DMS53 treated with DMSO at 0.1 percent for 48 hours (cell line): ENCODE data around the gene IRAK2.
"Not testable (repeated sequence)": the region's sequence is repeated elsewhere in the genome, so short reads cannot be mapped to it uniquely, and the experiment has no call there.

Experiments used
- DNase-seq: peaks from one replicate; lab custom pipeline; 2025; ENCODE audit not compliant: unreplicated experiment; lab: John Stamatoyannopoulos, UW

Gene IRAK2

DNA sequence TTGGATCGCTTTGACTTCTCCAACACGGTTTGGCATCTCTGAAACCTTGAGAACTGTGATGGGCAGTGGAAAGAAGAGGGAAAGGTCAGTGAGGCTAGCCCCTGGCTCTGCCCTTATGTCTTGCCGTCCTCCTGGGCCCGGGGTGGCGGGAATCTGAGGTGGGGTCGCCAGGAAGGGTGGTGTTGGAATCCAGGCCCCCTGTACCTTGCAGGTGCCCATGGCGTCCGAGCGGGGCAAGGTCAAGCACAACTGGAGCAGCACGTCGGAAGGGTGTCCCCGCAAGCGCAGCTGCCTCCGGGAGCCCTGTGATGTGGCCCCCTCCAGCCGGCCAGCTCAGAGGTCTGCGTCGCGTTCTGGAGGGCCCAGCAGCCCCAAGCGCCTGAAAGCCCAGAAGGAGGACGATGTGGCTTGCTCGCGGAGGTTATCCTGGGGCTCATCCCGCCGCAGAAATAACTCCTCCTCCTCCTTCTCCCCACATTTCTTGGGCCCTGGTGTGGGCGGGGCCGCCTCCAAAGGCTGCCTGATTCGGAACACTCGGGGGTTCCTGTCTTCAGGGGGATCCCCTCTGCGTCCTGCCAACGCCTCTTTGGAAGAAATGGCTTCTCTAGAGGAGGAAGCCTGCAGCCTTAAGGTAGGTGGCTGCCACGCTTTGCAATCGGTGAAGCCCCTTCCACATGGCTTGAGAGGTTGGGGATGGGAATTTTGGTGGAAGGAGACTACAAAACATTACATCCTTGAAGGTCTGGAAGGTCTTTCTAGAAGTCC is 84.4 kb downstream of the IRAK2 start:
- no peak for DNase-seq

DNA sequence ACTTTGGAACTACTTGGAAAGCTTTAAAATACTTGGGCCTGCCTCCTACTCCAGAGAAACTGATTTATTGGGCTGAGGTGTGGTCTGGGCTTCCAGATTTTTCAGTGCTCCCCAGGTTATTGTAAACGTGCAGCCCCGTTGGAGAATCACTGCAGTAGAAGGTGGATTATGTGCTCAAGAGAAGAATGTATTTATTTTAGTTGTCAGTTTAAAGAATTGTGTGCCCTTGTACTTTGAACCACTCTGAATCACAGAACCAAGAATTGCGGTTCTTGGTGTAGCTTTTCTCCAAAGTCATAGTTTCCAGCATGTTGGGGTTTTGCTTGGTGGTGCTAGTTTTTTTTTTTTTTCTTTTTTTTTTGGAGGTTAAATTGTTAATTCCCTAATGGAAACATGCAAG is 85.1 kb downstream of the IRAK2 start:
- DNase-seq, result no peak

DNA sequence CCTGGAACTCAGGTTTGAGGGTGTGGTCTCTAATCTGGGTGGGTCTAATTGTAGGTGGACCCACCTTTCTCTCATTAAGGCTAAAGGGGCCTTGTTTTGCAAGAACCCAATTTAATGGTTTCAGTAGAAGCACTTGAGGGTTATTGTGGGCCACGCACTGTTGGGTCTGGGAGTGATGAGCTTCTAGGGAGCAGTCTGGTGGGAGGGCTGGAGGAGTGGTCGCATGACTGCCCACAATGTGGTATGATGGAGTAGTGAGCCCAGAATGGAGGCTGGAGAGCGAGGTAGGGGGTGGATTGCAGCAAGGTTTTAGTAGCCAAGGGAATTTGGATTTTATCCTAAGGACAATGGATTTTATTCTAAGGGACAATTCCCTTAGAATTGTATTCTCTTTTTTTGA is 86.3 kb downstream of the IRAK2 start:
- DNase-seq, result no peak

GRCh38 chr3:10253731-10254130 is 89.0 kb downstream of the IRAK2 start:
- no peak for DNase-seq

GRCh38 chr3:10255835-10256234 is 91.1 kb downstream of the IRAK2 start:
- no peak for DNase-seq

DNA sequence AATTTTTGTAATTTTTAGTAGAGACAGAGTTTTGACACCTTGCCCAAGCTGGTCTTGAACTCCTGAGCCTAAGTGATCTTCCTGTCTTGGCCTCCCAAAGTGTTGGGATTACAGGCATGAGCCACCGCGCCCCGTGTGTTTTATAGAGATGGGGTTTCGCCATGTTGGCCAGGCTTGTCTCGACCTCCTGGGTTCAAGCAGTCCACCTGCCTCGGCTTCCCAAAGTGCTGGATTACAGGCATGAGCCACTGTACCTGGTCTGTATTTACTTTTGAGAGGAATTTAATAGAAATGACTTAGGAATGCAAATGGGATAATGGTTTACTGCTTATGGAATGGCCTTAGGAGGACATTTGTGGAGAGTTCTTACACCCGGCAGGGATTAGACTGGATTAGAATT is 94.3 kb downstream of the IRAK2 start:
- DNase-seq, result no peak

- no peak for DNase-seq
These were observed 95.1 kb downstream of the IRAK2 start for GRCh38 chr3:10259798-10260197.

DNA sequence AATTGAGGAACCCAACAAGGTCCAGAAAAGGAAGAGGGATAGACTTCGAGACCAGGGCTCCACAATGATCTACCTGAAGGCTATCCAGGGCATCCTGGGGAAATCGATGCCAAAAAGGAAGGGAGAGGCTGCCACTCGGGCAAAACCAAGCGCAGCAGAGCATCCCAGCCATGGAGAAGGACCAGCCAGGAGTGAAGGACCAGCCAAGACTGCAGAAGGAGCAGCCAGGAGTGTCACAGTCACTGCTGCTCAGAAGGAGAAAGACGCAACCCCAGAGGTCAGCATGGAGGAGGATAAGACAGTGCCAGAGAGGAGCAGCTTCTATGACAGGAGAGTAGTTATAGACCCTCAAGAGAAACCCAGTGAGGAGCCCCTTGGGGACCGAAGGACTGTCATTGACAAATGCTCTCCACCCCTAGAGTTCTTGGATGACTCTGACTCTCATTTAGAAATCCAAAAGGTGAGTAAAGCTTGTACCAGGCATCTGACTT is 95.5 kb downstream of the IRAK2 start:
- DNase-seq, result no peak

- DNase-seq, result no peak
These were observed 97.3 kb downstream of the IRAK2 start for GRCh38 chr3:10262027-10262426.

DNA sequence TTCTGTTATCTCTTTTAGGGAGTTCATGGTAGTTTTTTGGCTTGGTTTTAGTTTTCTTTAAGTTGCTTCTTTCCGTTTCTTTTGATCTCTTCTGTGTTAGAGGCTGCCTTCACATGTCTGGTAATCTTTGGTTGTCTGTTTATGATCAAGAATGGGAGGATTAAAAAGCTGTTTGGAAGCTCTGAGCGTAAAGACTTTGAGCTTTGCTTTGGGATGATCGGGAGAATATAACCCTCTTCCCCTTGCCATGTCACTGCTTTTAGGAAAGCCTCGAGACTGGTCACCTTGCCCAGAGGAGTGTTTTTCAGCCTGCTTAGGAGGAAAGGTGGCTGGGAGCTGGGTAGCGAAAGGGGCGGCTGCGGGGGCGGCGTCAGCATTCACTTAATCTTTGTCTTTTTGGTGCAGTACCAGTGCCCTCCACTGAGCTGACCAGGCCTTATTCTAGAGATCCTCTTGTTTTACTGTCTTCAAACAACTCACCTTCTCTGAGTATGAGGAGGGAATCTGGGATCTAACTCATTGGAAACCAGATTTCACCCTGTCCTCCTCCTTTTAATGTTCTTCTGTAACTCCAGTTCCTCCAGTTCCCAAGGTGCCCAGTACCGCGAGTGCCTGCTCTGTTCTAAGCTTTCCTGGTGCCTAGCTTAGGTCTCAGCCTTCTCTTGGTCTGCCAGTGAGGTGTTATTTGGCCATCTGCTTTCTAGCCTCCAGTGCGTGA is 99.1 kb downstream of the IRAK2 start:
- no peak for DNase-seq

DNA sequence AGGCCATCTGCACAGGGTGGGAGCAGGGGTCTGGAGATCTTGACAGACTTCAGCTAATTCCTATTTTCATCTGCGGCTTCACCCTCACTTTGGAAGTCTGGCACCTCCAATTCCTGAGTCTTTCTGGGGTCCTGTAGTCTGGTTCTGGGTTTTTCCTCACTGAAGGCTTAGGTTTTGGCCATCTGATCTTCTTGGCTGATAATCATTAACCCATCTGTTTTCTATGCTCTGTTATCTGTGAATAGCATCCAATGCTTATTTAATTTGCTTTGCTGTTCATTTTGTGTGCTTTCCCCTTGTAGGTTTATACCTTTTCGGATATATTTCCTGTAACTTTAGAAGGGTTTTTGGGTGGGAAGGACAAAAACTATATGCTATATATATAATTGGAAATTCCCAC is 101.1 kb downstream of the IRAK2 start:
- DNase-seq, result no peak

DNA sequence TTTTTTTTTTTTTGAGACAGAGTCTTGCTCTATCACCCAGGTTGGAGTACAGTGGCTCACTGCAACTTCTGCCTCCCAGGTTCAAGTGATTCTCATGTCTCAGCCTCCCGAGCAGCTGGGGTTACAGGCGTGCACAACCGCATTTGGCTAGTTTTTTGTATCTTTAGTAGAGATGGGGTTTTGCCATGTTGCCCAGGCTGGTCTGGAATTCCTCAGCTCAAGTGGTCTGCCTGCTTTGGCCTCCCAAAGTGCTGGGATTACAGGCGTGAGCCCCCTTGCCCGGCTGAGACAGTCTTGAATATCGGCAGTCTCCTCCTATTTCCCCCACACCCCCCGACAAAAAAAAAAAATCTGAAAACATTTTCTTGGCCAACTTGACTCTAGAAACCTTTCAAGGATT is 102.2 kb downstream of the IRAK2 start:
- not testable (repeated sequence) for DNase-seq

GRCh38 chr3:10268116-10268515 is 103.4 kb downstream of the IRAK2 start:
- no peak for DNase-seq

DNA sequence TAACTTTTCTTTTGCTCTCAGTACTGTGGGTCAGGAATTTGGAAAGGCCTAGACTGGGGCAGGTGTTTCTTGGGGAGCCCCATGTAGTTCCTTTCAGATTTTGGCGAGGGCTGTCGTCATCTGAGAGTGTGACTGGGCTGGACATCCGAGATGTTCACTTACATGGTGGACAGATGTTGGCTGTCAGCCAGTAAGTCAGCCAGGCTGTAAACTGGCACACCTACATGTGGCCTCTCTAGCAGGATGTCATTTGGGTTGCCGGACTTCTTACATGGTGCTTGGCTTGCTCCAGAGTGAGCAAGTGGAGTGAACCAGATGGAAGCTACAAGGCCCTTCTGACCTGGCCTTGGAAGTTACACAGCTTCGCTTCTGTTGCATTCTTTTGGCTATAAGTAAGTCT is 104.2 kb downstream of the IRAK2 start:
- DNase-seq, result no peak

DNA sequence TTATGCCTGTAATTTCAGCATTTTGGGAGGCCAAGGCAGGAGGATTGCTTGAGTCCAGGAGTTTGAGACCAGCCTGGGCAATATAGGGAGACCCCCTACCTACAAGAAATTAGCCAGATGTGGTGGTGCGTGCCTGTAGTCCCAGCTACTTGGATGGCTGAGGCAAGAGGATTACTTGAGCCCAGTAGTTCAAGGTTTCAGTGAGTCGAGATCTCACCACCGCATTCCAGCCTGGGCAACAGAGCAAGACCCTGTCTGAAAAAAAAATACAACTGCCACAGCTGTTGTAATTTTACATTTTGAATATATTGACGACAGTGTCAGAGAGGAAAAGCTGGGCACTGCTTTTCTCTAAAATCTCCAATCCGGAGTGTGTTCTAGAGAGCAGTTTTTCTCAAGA is 104.7 kb downstream of the IRAK2 start:
- DNase-seq, result no peak

GRCh38 chr3:10272476-10272875 is 107.8 kb downstream of the IRAK2 start:
- DNase-seq, result not testable (repeated sequence)

DNA sequence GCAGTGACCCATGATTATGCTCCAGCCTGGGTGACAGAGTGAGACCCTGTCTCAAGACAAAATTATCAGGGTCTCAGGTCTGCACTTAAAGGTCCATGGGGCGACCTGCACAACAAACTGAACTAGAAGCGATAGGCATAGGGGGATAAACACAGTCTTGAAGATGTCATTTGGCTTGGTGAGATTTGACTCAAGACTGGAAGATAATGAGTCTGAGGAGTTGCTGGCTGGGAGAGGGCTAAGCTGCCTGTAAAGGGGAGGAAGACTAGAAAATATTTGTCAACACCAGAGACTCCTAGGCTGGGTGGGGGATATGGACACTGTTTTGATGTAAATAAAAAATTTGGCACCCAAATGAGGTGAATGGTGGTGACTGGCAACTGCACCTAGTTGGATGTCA is 108.3 kb downstream of the IRAK2 start:
- no peak for DNase-seq

- DNase-seq, result no peak
These were observed 109.1 kb downstream of the IRAK2 start for GRCh38 chr3:10273702-10274305.

DNA sequence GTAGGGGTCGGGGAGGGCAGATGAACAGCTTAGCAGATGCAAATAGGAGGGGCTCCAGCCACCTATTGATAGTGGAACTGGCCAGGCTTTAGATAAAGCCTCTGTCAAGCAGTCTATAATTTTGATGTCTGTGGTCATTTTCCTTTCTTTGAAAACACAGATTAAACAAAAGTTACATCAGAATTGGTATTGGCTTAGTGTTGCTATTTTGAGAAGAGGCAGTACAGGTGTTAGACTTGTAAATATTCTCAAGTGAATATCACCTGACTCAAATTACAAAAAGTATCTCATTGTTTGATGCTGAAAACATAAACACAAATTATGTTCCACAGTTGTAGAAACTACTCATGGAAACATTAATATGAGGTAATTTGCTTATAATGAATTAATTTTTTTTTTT is 109.9 kb downstream of the IRAK2 start:
- DNase-seq, result peak; percentile 1

DNA sequence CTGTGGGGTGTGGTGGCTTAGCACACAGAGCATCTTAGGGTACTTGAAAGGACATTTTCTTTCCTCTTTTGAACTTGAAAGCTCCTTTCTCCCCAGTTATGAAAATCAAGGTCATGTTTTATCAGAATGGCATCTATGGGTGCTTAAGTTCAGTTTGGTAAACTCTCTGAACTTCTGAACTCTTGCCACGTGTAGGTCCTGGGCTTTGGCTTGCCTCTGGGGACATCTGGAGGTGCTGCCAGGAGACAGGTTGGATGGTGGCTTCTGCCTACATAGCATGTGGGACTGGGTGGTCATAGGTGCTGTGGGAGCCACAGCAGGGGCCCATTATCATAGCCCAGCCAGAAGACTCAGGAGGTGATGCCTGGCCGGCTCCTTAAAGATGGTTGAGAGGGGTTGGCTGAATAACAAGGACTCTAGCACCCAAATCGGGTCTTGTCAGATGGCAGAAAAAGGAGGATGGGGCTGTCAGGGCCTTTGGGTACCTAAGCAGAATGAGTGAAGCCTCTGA is 112.5 kb downstream of the IRAK2 start:
- no peak for DNase-seq

DNA sequence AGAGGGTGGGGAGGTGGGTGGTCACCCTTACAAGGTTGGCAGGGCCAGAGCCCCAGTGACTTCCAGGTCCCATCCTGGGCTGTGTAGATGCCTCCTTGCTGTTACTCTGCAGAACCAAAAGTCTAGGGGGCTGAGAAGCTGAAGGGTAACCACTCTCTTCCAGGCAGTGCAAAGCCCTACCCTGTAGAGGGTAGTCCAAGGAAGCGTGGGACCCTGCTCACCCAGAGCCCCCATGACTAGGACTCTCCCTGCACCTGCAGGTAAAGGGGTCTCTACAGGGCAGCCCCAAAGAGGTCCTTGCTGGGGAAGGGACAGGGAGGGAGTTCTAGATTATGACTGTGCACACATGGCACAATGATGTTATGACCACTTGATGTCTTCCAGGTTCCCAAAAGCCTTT is 113.8 kb downstream of the IRAK2 start:
- DNase-seq, result no peak
